Mucosa of descending colon (tissue), 3 donors: ENCODE measurements around the gene N4BP2L2. TPM values are rescaled to one million over a fixed set of nuclear protein-coding genes. Genes with fewer than 3 reads are reported as not detected.

Experiments used
- ATAC-seq: fragments of 200-7000 bp; cut with Tn5 transposase; one replicate; pipeline ENCODE4 v1.9.1; 2020; ENCODE audit warnings: mild to moderate bottlenecking, moderate library complexity
- DNase-seq, 3 donors: peaks; one replicate each; pipeline ENCODE4 v3.0.0-alpha.2; 2020
- H3K36me3 ChIP-seq: fragments of 200-600 bp; one replicate; pipeline ENCODE4 v1.8.0; 2021; ENCODE audit warnings: low read depth, mild to moderate bottlenecking
- H3K4me1 ChIP-seq: fragments of 200-600 bp; one replicate; pipeline ENCODE4 v1.8.0; 2021; ENCODE audit warnings: low read depth, mild to moderate bottlenecking
- H3K4me3 ChIP-seq: fragments of 200-600 bp; one replicate; pipeline ENCODE4 v1.8.0; 2021; ENCODE audit warnings: mild to moderate bottlenecking
- H3K9me3 ChIP-seq: fragments of 200-600 bp; one replicate; pipeline ENCODE4 v1.8.0; 2021; ENCODE audit warnings: mild to moderate bottlenecking
- intact Hi-C, 2 donors: fragments of 100-400 bp; cut with DNase I in 1 of 2; cut with micrococcal nuclease in 1 of 2; formaldehyde crosslinking; loops; one replicate each; pipeline versions ENCODE4 v1.11.0 to v1.11.1; 2022; cut with DNase I, micrococcal nuclease
- total RNA-seq, 3 donors: library from RNA; stranded (reverse); fragmentation: NEBNext Ultra II Directional in 2 of 3; extraction: Animal tissue kit (Norgen Biotek cat#: 25700) in 2 of 3; gene quantifications; one replicate each; pipeline versions ENCODE4 v1.2.1 to v1.2.4, GENCODE V29; 2021 to 2023
- TF ChIP-seq, protein P1 (sequence below): fragments of 200-600 bp; IDR thresholded peaks from one replicate; pipeline ENCODE4 v1.8.0; 2022; ENCODE audit warnings: antibody characterized with exemption, mild to moderate bottlenecking
- donor health status: DM: no; HTN: no; CAD: no; lungs with moderate emphysema.
- donor health status: DM: no; HTN: no; CAD: no.
- donor health status: DM: no; HTN: yes; CAD: no.

Gene N4BP2L2
- total RNA-seq, 3 donors from 2014 or later: 89.1 to 160 (median 120) TPM

GRCh38 chr13:32538143-32538620 is 413 bp downstream of the N4BP2L2 start:
- Histone ChIP-seq H3K4me3 (peak overlapping the region; percentile 45), H3K4me1 (peaks cover 22% of the 10 kb centered on the region), H3K9me3 (no peaks in the 10 kb centered on the region), H3K36me3 (no peaks in the 10 kb centered on the region)
- TF ChIP-seq, protein P1, sequence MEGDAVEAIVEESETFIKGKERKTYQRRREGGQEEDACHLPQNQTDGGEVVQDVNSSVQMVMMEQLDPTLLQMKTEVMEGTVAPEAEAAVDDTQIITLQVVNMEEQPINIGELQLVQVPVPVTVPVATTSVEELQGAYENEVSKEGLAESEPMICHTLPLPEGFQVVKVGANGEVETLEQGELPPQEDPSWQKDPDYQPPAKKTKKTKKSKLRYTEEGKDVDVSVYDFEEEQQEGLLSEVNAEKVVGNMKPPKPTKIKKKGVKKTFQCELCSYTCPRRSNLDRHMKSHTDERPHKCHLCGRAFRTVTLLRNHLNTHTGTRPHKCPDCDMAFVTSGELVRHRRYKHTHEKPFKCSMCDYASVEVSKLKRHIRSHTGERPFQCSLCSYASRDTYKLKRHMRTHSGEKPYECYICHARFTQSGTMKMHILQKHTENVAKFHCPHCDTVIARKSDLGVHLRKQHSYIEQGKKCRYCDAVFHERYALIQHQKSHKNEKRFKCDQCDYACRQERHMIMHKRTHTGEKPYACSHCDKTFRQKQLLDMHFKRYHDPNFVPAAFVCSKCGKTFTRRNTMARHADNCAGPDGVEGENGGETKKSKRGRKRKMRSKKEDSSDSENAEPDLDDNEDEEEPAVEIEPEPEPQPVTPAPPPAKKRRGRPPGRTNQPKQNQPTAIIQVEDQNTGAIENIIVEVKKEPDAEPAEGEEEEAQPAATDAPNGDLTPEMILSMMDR: no peak
- intact Hi-C loops: no loop called here
- peak; percentile 87 for ATAC-seq
- peak; percentile 62 to 81 (median 70) for DNase-seq

DNA sequence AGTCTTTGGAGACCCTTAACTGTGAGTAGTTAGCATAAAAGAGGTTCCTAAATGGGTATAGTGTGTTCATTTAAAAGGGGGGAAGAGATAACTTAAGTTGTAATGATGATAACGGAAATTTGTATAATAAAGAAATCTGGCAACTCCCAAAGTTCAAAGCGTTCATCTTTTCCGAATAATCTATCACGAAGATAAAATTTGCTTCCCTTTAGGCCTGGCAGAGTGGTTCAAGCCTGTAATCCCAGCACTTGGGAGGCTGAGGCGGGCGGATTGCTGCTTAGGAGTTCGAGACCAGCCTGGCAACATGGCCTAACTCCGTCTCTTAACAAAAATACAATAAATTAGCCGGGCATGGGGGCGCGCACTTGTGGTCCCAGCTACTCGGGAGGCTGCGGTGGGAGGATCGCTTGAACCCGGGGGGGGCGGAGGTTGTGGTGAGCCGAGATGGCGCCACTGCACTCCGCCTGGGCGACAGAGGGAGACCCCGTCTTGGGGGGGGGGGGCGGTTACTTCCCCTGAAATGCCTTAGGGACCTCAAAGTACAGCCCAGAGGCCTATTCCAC is 934 bp downstream of the N4BP2L2 start:
- peak overlapping the region; percentile 45 for H3K4me3 ChIP-seq
- H3K36me3 ChIP-seq: no peaks in the 10 kb centered on the region
- peak; percentile 44 to 69 (median 61) for DNase-seq
- ATAC-seq: peak; percentile 2
- no peaks in the 10 kb centered on the region for H3K9me3 ChIP-seq
- H3K4me1 ChIP-seq: peaks cover 22% of the 10 kb centered on the region
- intact Hi-C loops: no loop called here
- TF ChIP-seq, protein P1: no peak

- peaks cover 35% of the 10 kb centered on the region for H3K4me1 ChIP-seq
- intact Hi-C loops: no loop called here
- H3K9me3 ChIP-seq: no peaks in the 10 kb centered on the region
- ATAC-seq (no peak), DNase-seq (no peak)
- no peaks in the 10 kb centered on the region for H3K36me3 ChIP-seq
- TF ChIP-seq, protein P1: no peak
- H3K4me3 ChIP-seq: no peak overlapping the region
Observed at GRCh38 chr13:32535748-32536147, 2.8 kb downstream of the N4BP2L2 start.

- TF ChIP-seq, protein P1: no peak
- H3K4me1 ChIP-seq: peaks cover 39% of the 10 kb centered on the region
Observed at GRCh38 chr13:32535115-32535514, 3.5 kb downstream of the N4BP2L2 start.

GRCh38 chr13:32530841-32531253 is 7.7 kb downstream of the N4BP2L2 start:
- intact Hi-C loops: no loop called here
- ATAC-seq (peak; percentile 70), DNase-seq (peak in 1 of 3 donors; percentile 46)
- Histone ChIP-seq H3K9me3 (no peaks in the 10 kb centered on the region), H3K36me3 (no peaks in the 10 kb centered on the region), H3K4me1 (peaks cover 27% of the 10 kb centered on the region), H3K4me3 (no peak overlapping the region)
- TF ChIP-seq, protein P1: no peak

More at GRCh38 chr13:32535115-32535514, 3.5 kb downstream of the N4BP2L2 start:
- intact Hi-C loops: no loop called here
- DNase-seq (no peak), ATAC-seq (no peak)
- H3K9me3 ChIP-seq: no peaks in the 10 kb centered on the region
- H3K36me3 ChIP-seq: no peaks in the 10 kb centered on the region
- no peak overlapping the region for H3K4me3 ChIP-seq

DNA sequence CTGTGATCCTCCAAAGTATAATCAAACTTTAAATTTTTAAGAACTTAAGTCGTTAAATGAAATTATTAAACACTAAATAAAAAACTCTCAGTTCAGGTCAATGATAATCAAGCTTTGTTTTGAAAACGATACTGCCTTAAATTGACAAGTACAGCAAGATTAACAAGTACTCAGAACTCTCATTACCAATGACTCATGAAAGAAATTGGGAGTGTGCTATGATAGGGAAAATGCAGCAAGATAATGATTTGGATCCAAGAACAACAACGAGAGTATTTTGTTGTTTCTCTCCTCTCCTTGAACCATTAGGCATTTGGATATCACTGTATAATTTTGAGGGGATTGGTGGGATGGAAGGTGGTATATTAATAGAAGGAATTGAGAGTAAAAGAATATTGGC is 10.2 kb downstream of the N4BP2L2 start:
- peaks cover 17% of the 10 kb centered on the region for H3K4me1 ChIP-seq
- H3K9me3 ChIP-seq: no peaks in the 10 kb centered on the region
- intact Hi-C loops: no loop called here
- H3K36me3 ChIP-seq: no peaks in the 10 kb centered on the region
- ATAC-seq (no peak), DNase-seq (no peak)
- H3K4me3 ChIP-seq: no peak overlapping the region
- TF ChIP-seq, protein P1: no peak
